ENCODE results near the gene RNASEL.

Gene RNASEL

GRCh38 chr1:182617734-182618351 lies 28.8 kb upstream of the RNASEL start:
- peaks cover 58% of the 10 kb centered on the region for H3K27me3 ChIP-seq (ENCODE audit: control insufficient read depth, insufficient read depth, low read length)

GRCh38 chr1:182617014-182617429 lies 28.0 kb upstream of the RNASEL start:
- H3K36me3 ChIP-seq (ENCODE audit: control insufficient read depth, low read depth, low read length) = no peaks in the 10 kb centered on the region
- H3K27ac ChIP-seq (ENCODE audit: low read length) = no peak overlapping the region
- H3K27me3 ChIP-seq (ENCODE audit: control insufficient read depth, insufficient read depth, low read length) = peaks cover 66% of the 10 kb centered on the region
- peaks cover 46% of the 10 kb centered on the region for H3K4me1 ChIP-seq (ENCODE audit: control insufficient read depth, low read depth, low read length)
- peak overlapping the region; percentile 58 for H3K4me3 ChIP-seq (ENCODE audit: low read length)
- no peaks in the 10 kb centered on the region for H3K9me3 ChIP-seq (ENCODE audit: control insufficient read depth, low read depth, low read length)
- no peak overlapping the region for H3K9ac ChIP-seq (ENCODE audit: low read length)

More at GRCh38 chr1:182617734-182618351, 28.8 kb upstream of the RNASEL start:
- no peaks in the 10 kb centered on the region for H3K36me3 ChIP-seq (ENCODE audit: control insufficient read depth, low read depth, low read length)
- H3K27ac ChIP-seq (ENCODE audit: low read length) = no peak overlapping the region
- H3K4me3 ChIP-seq (ENCODE audit: low read length) = no peak overlapping the region
- H3K9ac ChIP-seq (ENCODE audit: low read length) = no peak overlapping the region
- H3K9me3 ChIP-seq (ENCODE audit: control insufficient read depth, low read depth, low read length) = no peaks in the 10 kb centered on the region
- H3K4me1 ChIP-seq (ENCODE audit: control insufficient read depth, low read depth, low read length) = peaks cover 39% of the 10 kb centered on the region

GRCh38 chr1:182616130-182617013 lies 27.3 kb upstream of the RNASEL start:
- Histone ChIP-seq H3K36me3 (ENCODE audit: control insufficient read depth, low read depth, low read length) (no peaks in the 10 kb centered on the region), H3K9ac (ENCODE audit: low read length) (peak overlapping the region; percentile 68), H3K27ac (ENCODE audit: low read length) (no peak overlapping the region), H3K4me1 (ENCODE audit: control insufficient read depth, low read depth, low read length) (peaks cover 52% of the 10 kb centered on the region), H3K27me3 (ENCODE audit: control insufficient read depth, insufficient read depth, low read length) (peaks cover 69% of the 10 kb centered on the region), H3K9me3 (ENCODE audit: control insufficient read depth, low read depth, low read length) (no peaks in the 10 kb centered on the region), H3K4me3 (ENCODE audit: low read length) (peak overlapping the region; percentile 58)

- no peaks in the 10 kb centered on the region for H3K9me3 ChIP-seq (ENCODE audit: control insufficient read depth, low read depth, low read length)
- H3K27ac ChIP-seq (ENCODE audit: low read length) = no peak overlapping the region
- H3K4me1 ChIP-seq (ENCODE audit: control insufficient read depth, low read depth, low read length) = peaks cover 58% of the 10 kb centered on the region
- H3K27me3 ChIP-seq (ENCODE audit: control insufficient read depth, insufficient read depth, low read length) = peaks cover 72% of the 10 kb centered on the region
- peak overlapping the region; percentile 58 for H3K4me3 ChIP-seq (ENCODE audit: low read length)
- no peaks in the 10 kb centered on the region for H3K36me3 ChIP-seq (ENCODE audit: control insufficient read depth, low read depth, low read length)
- H3K9ac ChIP-seq (ENCODE audit: low read length) = peak overlapping the region; percentile 68
Measured at GRCh38 chr1:182615468-182616129, 26.5 kb upstream of the RNASEL start.

- Histone ChIP-seq H3K27ac (ENCODE audit: low read length) (no peak overlapping the region), H3K27me3 (ENCODE audit: control insufficient read depth, insufficient read depth, low read length) (peaks cover 79% of the 10 kb centered on the region), H3K9me3 (ENCODE audit: control insufficient read depth, low read depth, low read length) (no peaks in the 10 kb centered on the region), H3K4me3 (ENCODE audit: low read length) (peak overlapping the region; percentile 58), H3K9ac (ENCODE audit: low read length) (peak overlapping the region; percentile 68), H3K4me1 (ENCODE audit: control insufficient read depth, low read depth, low read length) (peaks cover 58% of the 10 kb centered on the region), H3K36me3 (ENCODE audit: control insufficient read depth, low read depth, low read length) (no peaks in the 10 kb centered on the region)
Measured at GRCh38 chr1:182614796-182615454, 25.9 kb upstream of the RNASEL start.

- no peaks in the 10 kb centered on the region for H3K9me3 ChIP-seq (ENCODE audit: control insufficient read depth, low read depth, low read length)
- peaks cover 41% of the 10 kb centered on the region for H3K4me1 ChIP-seq (ENCODE audit: control insufficient read depth, low read depth, low read length)
- no peak overlapping the region for H3K27ac ChIP-seq (ENCODE audit: low read length)
- H3K36me3 ChIP-seq (ENCODE audit: control insufficient read depth, low read depth, low read length) = no peaks in the 10 kb centered on the region
- peaks cover 69% of the 10 kb centered on the region for H3K27me3 ChIP-seq (ENCODE audit: control insufficient read depth, insufficient read depth, low read length)
- H3K9ac ChIP-seq (ENCODE audit: low read length) = no peak overlapping the region
- H3K4me3 ChIP-seq (ENCODE audit: low read length) = no peak overlapping the region
Measured at GRCh38 chr1:182611787-182612186, 22.7 kb upstream of the RNASEL start.

GRCh38 chr1:182611326-182611725 lies 22.3 kb upstream of the RNASEL start:
- Histone ChIP-seq H3K27ac (ENCODE audit: low read length) (no peak overlapping the region), H3K9ac (ENCODE audit: low read length) (no peak overlapping the region), H3K36me3 (ENCODE audit: control insufficient read depth, low read depth, low read length) (no peaks in the 10 kb centered on the region), H3K4me1 (ENCODE audit: control insufficient read depth, low read depth, low read length) (peaks cover 36% of the 10 kb centered on the region), H3K4me3 (ENCODE audit: low read length) (no peak overlapping the region), H3K27me3 (ENCODE audit: control insufficient read depth, insufficient read depth, low read length) (peaks cover 67% of the 10 kb centered on the region), H3K9me3 (ENCODE audit: control insufficient read depth, low read depth, low read length) (no peaks in the 10 kb centered on the region)

- Histone ChIP-seq H3K4me3 (ENCODE audit: low read length) (no peak overlapping the region), H3K36me3 (ENCODE audit: control insufficient read depth, low read depth, low read length) (no peaks in the 10 kb centered on the region), H3K27me3 (ENCODE audit: control insufficient read depth, insufficient read depth, low read length) (peaks cover 65% of the 10 kb centered on the region), H3K9ac (ENCODE audit: low read length) (no peak overlapping the region), H3K9me3 (ENCODE audit: control insufficient read depth, low read depth, low read length) (no peaks in the 10 kb centered on the region), H3K27ac (ENCODE audit: low read length) (no peak overlapping the region), H3K4me1 (ENCODE audit: control insufficient read depth, low read depth, low read length) (peaks cover 31% of the 10 kb centered on the region)
Measured at GRCh38 chr1:182610606-182611194, 21.6 kb upstream of the RNASEL start.

- no peak overlapping the region for H3K27ac ChIP-seq (ENCODE audit: low read length)
- peaks cover 64% of the 10 kb centered on the region for H3K27me3 ChIP-seq (ENCODE audit: control insufficient read depth, insufficient read depth, low read length)
- H3K4me3 ChIP-seq (ENCODE audit: low read length) = no peak overlapping the region
- no peak overlapping the region for H3K9ac ChIP-seq (ENCODE audit: low read length)
- H3K4me1 ChIP-seq (ENCODE audit: control insufficient read depth, low read depth, low read length) = peaks cover 28% of the 10 kb centered on the region
- no peaks in the 10 kb centered on the region for H3K9me3 ChIP-seq (ENCODE audit: control insufficient read depth, low read depth, low read length)
- H3K36me3 ChIP-seq (ENCODE audit: control insufficient read depth, low read depth, low read length) = no peaks in the 10 kb centered on the region
Measured at GRCh38 chr1:182608845-182609610, 20.0 kb upstream of the RNASEL start.

- Histone ChIP-seq H3K27ac (ENCODE audit: low read length) (no peak overlapping the region), H3K4me3 (ENCODE audit: low read length) (no peak overlapping the region), H3K36me3 (ENCODE audit: control insufficient read depth, low read depth, low read length) (no peaks in the 10 kb centered on the region), H3K4me1 (ENCODE audit: control insufficient read depth, low read depth, low read length) (peaks cover 31% of the 10 kb centered on the region), H3K27me3 (ENCODE audit: control insufficient read depth, insufficient read depth, low read length) (peaks cover 64% of the 10 kb centered on the region), H3K9ac (ENCODE audit: low read length) (no peak overlapping the region), H3K9me3 (ENCODE audit: control insufficient read depth, low read depth, low read length) (no peaks in the 10 kb centered on the region)
Measured at GRCh38 chr1:182608236-182608635, 19.2 kb upstream of the RNASEL start.
